ENCODE results near the gene KNDC1.

KNDC1 gene

GRCh38 chr10:133196936-133197758 lies 37.1 kb downstream of the KNDC1 start:
- Histone ChIP-seq H4K20me1 (ENCODE audit: insufficient read depth, low read length) (no peaks in the 10 kb centered on the region), H3K9me2 (replicated peaks; ENCODE audit: insufficient read depth, low read length) (no peaks in the 10 kb centered on the region), H3K9ac (ENCODE audit: low read length) (no peak overlapping the region), H2AFZ (ENCODE audit: low read length) (no peak overlapping the region), H3K4me3 (ENCODE audit: low read length) (no peak overlapping the region), H3K36me3 (replicated peaks; ENCODE audit: insufficient read depth, low read length) (no peaks in the 10 kb centered on the region), H3F3A (ENCODE audit: insufficient read depth, low read length) (no peaks in the 10 kb centered on the region), H3K9me3 (replicated peaks; ENCODE audit: insufficient read depth, low read length) (no peaks in the 10 kb centered on the region), H3K79me2 (ENCODE audit: low read length) (no peaks in the 10 kb centered on the region), H3K27me3 (replicated peaks; ENCODE audit: insufficient read depth, low read length) (peaks cover 71% of the 10 kb centered on the region), H3K27ac (ENCODE audit: low read length) (no peak overlapping the region), H3K4me1 (ENCODE audit: low read length) (no peaks in the 10 kb centered on the region), H3K4me2 (ENCODE audit: low read depth, low read length) (no peak overlapping the region)
- TF ChIP-seq EZH2 (optimal IDR thresholded peaks at IDR 0.05; ENCODE audit: low read depth, low read length) (no peak), CTCF (IDR thresholded peaks at IDR 0.05; ENCODE audit: low read length) (no peak), EZH2phosphoT487 (IDR thresholded peaks at IDR 0.05; ENCODE audit: low read length) (no peak)
- DNase-seq: no peak

GRCh38 chr10:133197786-133198185 lies 37.8 kb downstream of the KNDC1 start:
- H3K27ac ChIP-seq (ENCODE audit: low read length): no peak overlapping the region
- TF ChIP-seq CTCF (IDR thresholded peaks at IDR 0.05; ENCODE audit: low read length) (no peak), EZH2phosphoT487 (IDR thresholded peaks at IDR 0.05; ENCODE audit: low read length) (no peak), EZH2 (optimal IDR thresholded peaks at IDR 0.05; ENCODE audit: low read depth, low read length) (no peak)
- no peaks in the 10 kb centered on the region for H3K36me3 ChIP-seq (replicated peaks; ENCODE audit: insufficient read depth, low read length)
- no peak for DNase-seq
- H3K4me3 ChIP-seq (ENCODE audit: low read length): no peak overlapping the region
- no peaks in the 10 kb centered on the region for H4K20me1 ChIP-seq (ENCODE audit: insufficient read depth, low read length)
- H2AFZ ChIP-seq (ENCODE audit: low read length): no peak overlapping the region
- no peaks in the 10 kb centered on the region for H3F3A ChIP-seq (ENCODE audit: insufficient read depth, low read length)
- H3K9me3 ChIP-seq (replicated peaks; ENCODE audit: insufficient read depth, low read length): no peaks in the 10 kb centered on the region
- no peak overlapping the region for H3K4me2 ChIP-seq (ENCODE audit: low read depth, low read length)
- no peaks in the 10 kb centered on the region for H3K9me2 ChIP-seq (replicated peaks; ENCODE audit: insufficient read depth, low read length)
- no peaks in the 10 kb centered on the region for H3K79me2 ChIP-seq (ENCODE audit: low read length)
- peaks cover 71% of the 10 kb centered on the region for H3K27me3 ChIP-seq (replicated peaks; ENCODE audit: insufficient read depth, low read length)
- no peak overlapping the region for H3K9ac ChIP-seq (ENCODE audit: low read length)
- H3K4me1 ChIP-seq (ENCODE audit: low read length): no peaks in the 10 kb centered on the region

GRCh38 chr10:133198206-133198605 lies 38.2 kb downstream of the KNDC1 start:
- no peak overlapping the region for H3K27ac ChIP-seq (ENCODE audit: low read length)
- H3K4me1 ChIP-seq (ENCODE audit: low read length): no peaks in the 10 kb centered on the region
- no peaks in the 10 kb centered on the region for H3K9me2 ChIP-seq (replicated peaks; ENCODE audit: insufficient read depth, low read length)
- no peaks in the 10 kb centered on the region for H3K36me3 ChIP-seq (replicated peaks; ENCODE audit: insufficient read depth, low read length)
- no peak overlapping the region for H3K4me2 ChIP-seq (ENCODE audit: low read depth, low read length)
- TF ChIP-seq EZH2phosphoT487 (IDR thresholded peaks at IDR 0.05; ENCODE audit: low read length) (no peak), CTCF (IDR thresholded peaks at IDR 0.05; ENCODE audit: low read length) (no peak), EZH2 (optimal IDR thresholded peaks at IDR 0.05; ENCODE audit: low read depth, low read length) (no peak)
- no peak for DNase-seq
- no peak overlapping the region for H2AFZ ChIP-seq (ENCODE audit: low read length)
- no peaks in the 10 kb centered on the region for H4K20me1 ChIP-seq (ENCODE audit: insufficient read depth, low read length)
- H3K9ac ChIP-seq (ENCODE audit: low read length): no peak overlapping the region
- no peaks in the 10 kb centered on the region for H3K79me2 ChIP-seq (ENCODE audit: low read length)
- H3K4me3 ChIP-seq (ENCODE audit: low read length): no peak overlapping the region
- H3K9me3 ChIP-seq (replicated peaks; ENCODE audit: insufficient read depth, low read length): no peaks in the 10 kb centered on the region
- H3K27me3 ChIP-seq (replicated peaks; ENCODE audit: insufficient read depth, low read length): peaks cover 72% of the 10 kb centered on the region
- H3F3A ChIP-seq (ENCODE audit: insufficient read depth, low read length): no peaks in the 10 kb centered on the region

Data from MM.1S (cell line).